GM19193 (cell line): ENCODE measurements around the gene ARFGAP1.
A peak's percentile ranks its signal among the peaks of the same experiment; 100 is the strongest.

Source experiments
- POLR2A ChIP-seq: IDR thresholded peaks from 4 replicates; pipeline ENCODE4 v1.6.1; 2011; ENCODE audit not compliant: insufficient read depth, insufficient read length; ENCODE audit errors: extremely low read depth

ARFGAP1 gene

GRCh38 chr20:63277466-63278272 lies 5.1 kb downstream of the ARFGAP1 start:
- no peak for TF ChIP-seq POLR2A

GRCh38 chr20:63278661-63279060 lies 6.0 kb downstream of the ARFGAP1 start:
- no peak for TF ChIP-seq POLR2A

- TF ChIP-seq POLR2A: no peak
Measured at GRCh38 chr20:63279931-63280330, 7.3 kb downstream of the ARFGAP1 start.

GRCh38 chr20:63280371-63280770 lies 7.8 kb downstream of the ARFGAP1 start:
- no peak for TF ChIP-seq POLR2A

- no peak for TF ChIP-seq POLR2A
Measured at GRCh38 chr20:63280929-63281545, 8.4 kb downstream of the ARFGAP1 start.

- no peak for TF ChIP-seq POLR2A
Measured at GRCh38 chr20:63281742-63282665, 9.4 kb downstream of the ARFGAP1 start.

GRCh38 chr20:63282946-63283345 lies 10.3 kb downstream of the ARFGAP1 start:
- no peak for TF ChIP-seq POLR2A

- peak; percentile 7 for TF ChIP-seq POLR2A
Measured at GRCh38 chr20:63283397-63284082, 10.9 kb downstream of the ARFGAP1 start.

GRCh38 chr20:63284083-63284440 lies 11.4 kb downstream of the ARFGAP1 start:
- TF ChIP-seq POLR2A: no peak

GRCh38 chr20:63284544-63284949 lies 11.9 kb downstream of the ARFGAP1 start:
- TF ChIP-seq POLR2A: no peak

GRCh38 chr20:63284981-63285524 lies 12.4 kb downstream of the ARFGAP1 start:
- TF ChIP-seq POLR2A: no peak

- TF ChIP-seq POLR2A: no peak
Measured at GRCh38 chr20:63285636-63286615, 13.3 kb downstream of the ARFGAP1 start.
